ENCODE data around the gene NEK4.

The NEK4 gene

DNA sequence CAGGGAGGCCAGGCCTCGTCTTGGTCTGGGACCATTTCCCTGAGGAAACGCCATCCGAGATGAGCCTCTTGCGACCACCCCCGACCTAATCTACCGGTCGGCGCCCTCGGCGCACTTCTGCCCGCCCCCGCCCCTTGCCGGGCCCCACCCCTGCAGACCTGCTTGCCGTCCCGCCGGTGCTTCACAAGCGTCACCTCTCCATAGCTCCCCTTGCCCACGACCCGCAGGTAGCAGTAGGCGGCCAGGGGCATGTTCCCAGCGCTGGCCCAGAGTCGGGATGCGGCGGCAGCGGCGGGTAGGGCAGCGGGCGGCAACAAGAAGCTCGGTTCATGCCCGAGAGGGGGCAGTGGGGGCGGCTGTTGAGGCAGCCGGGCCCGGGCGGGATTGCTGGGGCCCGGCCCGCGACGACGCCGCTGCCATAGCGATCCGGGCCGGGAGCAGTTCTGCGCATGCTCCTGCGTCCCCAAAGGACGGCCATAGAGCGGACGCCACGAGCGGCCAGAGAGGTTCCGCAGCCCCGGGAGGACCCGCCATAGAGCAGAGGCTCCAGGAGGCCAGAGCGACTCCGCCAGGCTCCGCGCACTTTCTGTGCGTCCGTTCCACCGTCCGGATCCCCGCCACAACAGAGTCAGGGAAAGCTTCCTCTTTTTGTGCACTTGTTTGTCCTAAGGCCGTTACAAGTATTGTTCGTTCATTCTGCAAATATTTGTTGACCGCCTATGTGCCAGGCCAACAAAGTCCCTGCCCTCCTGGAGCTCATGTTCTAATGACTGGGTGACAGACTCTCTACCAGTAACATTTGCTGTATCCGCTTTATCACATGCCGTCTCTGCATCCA lies at the start of gene NEK4:
Gene NEK4, minus strand, starts transcription at position 445 of the 838 bp plus-strand sequence. Its CDS starts 194 bp downstream, at position 251.
- peak; percentile 92 to 93 for DNase-seq

DNA sequence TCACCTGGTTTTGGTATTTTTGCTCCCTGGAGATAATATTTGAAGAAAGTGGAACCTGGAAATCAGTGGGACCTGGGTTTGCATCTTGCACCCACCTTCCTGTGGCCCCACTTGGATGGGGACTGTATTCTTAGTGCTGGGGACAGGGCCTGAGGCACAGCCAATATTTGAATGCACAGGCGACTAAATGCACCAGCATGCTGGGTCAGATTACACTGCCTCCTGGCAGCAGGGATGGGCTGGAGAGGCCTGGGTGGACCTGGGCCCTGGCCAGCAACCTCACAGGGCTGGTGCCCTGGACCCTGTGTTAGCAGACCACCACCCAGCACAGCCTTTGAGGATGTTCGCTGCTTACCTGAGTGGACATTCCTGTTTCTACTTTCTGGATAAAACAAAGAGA lies 49.2 kb upstream of the NEK4 start:
- DNase-seq, result no peak

DNA sequence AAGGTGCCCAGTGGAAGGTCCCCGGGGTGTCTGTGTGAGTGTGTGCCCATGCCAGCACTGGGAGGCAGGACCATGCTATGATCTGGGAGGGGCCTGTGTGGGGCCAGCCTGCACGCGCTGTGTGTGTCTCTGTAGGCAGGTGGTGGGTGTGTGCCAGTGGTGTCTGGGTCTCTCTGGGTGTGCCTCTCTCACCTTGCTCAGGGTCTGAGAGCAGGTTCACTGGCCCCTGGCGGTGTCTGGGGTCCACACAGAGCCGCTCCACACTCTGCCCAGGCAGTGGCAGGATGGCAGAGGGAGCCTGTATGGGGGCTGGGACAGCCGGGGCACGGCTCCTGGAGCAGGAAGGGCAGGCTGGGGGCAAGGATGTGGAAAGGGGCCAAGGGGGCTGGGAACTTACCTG lies 47.1 kb upstream of the NEK4 start:
- DNase-seq, result no peak

DNA sequence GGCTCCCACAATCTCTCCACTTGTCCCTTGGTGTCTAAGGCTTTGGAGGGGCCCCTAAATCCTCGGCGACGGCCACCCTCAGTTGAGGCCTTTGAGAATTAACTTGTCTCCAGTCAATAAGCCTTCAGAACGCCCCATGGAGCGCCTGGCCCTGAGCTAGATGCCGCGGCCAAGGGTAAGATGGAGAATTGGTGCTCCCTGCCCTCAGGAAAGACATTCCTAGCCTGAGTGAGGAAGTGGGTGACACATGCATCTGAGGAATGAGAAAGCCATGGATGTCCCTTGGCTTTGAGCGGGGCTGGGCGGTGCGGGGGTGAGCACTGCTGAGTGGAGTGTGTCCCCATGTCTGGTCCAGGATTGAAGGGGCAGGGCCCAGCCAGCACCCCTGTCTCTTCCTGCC lies 46.5 kb upstream of the NEK4 start:
- no peak for DNase-seq

DNA sequence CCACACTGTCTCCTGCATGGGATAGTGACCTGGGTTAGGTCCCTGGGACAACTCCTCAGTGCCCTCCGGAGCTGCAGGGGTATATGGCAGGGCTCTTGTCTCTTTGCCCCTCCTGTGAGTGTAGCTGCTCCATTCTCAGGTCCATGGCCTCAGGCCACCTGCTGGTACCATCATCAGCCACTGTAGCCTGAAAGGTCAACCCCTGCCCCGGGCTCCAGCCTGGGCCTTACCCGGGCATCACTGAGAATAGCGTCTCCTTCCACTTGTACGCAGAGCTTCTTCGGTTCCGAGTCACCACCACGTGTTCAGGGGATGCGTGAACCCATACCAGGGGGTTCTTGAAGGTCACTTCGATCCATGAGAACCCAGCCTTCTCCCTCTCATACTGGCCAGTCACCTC lies 45.9 kb upstream of the NEK4 start:
- no peak for DNase-seq

DNA sequence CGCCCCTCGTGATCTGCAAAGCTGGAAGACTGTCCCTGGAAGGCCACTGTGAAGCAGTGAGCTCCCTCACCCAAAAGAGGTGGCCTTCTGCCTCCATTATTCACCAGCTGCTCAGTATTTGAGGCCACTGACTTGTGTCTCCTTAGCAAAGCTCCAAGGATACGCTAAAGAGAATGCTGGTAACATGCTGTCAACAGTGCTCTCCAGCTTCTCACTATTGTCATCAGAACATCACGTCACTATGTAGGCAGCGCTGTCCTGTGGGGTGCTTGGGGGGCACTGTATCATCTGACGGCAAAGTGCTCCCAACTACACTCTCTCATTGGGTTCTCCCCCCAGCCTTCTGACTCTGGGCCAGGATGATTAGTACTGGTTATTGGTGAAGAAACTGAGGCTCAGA lies 45.5 kb upstream of the NEK4 start:
- no peak for DNase-seq

DNA sequence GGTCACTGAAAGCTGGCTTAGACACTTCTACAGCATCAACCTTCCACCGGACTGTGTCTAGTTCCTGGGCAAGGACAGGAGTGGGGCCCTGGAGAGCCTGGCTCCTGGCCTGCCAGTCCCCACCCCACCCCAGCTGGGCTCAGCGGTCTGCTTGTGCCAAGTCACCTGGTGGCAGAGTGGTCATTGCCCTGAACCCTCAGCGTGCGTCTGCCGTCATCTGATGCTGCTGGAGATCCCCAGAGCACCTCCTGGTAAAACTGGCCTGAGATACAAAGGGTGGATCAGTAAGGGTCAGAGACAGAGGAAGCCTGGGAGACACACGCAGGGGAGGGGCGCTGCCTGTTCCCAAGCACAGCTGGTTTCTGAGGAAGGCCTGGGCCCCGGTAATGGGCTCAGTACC lies 43.1 kb upstream of the NEK4 start:
- no peak for DNase-seq

DNA sequence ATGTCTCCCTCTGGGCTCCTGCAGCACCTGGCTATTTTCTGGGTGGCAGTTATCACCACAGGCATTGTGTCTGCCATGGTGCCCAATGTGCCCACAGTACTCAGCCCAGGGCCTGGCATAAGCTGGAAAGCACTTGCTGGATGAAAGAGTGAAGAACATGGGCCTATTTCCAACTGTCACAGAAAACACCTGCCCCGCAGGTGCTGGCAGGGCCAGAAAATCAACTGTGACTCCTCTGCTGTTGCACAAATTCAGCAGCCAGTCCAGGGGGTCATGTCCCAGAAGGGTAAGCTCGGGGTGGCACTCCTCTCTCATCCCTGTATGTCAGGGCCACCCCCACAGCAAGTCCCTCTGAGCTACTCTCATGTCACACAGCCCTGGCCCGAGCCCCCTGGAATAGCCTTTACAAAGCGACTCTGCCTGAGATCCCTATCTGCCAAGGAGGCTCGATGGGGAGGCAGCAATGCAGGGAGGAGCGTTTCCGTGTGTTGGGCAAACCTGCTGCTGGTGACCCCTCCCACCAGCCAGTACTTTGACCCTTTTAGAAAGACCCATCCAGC lies 40.8 kb upstream of the NEK4 start:
- no peak for DNase-seq

DNA sequence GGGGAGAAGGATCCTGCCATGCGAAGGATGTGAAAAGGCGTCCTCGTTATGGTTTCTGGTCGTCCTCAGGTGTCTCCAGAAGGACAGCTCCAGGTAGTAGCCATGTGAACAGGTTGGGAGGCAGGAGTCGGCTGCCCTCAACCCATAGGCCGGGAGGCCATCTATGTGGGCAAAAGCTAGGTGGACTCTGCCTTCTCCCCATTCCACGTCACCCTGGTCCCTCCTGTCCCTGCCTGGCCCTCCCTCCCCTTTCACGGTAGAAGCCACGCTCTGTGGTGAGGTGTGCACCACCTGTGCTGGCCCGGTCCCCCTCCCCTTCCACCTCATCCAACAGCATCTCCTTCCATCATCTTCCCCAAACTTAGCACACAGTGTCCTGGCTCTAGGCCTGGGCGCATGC lies 40.2 kb upstream of the NEK4 start:
- DNase-seq, result no peak

DNA sequence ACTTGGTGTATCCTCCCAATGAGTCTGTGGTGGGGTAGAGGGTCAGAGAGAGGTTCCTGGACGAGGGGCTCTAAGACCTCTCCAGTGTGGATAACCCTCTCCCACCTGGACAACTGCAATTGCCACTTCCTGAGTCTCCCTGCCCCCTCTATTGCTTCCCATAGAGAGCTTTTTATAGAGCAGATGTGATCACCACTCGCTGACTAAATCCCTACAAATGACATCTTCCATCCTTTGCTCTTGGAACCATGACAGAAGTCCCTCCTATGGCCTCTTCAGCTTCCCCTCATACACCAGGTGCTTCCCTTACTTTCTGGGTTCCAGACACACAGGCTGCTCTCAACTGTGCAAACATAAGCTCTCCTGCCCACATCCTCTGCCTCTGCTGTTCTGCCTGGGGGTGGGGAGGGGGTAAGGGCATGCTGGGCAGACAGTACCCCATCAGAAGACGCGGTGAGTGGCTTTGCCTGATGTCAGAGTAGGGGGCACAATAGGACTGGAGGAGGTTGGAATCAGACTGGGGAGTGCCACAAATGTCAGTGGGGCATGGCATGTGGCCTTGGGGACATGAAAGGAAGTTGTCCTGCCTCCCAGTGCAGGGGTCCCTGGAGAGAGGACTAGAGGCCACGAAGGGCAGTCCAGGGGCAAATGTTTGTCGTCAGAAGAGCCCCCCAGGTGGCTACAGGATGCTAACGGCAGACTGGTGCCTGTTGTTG lies 39.1 kb upstream of the NEK4 start:
- no peak for DNase-seq

DNA sequence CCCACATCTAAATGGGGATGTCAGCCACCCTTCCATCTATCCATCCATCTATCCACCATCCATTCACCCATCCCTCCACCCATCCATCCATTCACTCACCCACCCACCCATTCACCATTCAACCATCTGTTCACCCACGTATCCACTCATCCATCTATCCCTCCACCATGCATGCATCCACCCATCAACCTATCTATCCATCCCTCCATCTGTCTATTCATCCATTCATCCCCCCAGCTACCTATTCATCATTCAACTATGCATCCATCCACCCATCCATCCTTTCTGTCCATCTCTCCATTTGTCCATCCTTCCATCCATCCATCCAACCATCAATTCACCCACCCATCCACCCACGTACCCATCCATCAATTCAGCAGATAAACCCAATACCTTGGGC lies 38.4 kb upstream of the NEK4 start:
- no peak for DNase-seq

DNA sequence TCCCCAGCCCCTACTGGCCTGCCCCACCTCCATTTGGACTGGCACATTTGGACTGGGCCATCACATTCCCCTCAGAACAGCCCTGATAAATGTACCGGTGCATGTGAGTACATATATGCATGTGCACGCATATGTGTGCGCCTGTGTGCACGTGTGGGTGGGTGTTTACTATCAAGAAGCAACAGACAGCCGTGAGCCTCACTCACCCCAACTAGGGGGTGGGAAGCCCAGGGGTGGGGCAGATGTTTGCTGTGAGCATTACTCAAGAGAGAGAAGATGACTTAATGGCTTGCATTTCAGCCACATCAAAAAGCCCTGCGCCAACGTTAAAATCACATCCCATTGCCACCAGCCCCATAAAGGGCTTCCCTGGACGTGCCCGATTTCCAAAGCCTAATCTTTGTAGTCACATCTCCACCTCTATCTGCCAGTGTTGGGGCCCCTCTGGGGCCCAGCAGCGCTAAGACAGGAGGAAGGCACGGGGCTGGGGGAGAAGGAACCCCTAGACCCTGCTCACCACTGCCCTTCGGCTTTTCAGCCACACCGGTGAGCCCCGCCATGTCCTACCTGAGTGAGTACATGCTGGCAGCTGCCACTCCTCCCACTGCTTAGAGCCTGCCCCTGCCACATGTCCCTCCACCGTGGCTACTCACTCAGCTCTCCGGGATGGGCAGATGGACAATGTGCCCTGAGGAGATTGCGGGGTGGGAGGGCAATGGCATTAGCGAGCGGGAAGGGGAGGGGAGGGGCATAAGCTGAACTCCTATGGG lies 34.7 kb upstream of the NEK4 start:
- no peak for DNase-seq

DNA sequence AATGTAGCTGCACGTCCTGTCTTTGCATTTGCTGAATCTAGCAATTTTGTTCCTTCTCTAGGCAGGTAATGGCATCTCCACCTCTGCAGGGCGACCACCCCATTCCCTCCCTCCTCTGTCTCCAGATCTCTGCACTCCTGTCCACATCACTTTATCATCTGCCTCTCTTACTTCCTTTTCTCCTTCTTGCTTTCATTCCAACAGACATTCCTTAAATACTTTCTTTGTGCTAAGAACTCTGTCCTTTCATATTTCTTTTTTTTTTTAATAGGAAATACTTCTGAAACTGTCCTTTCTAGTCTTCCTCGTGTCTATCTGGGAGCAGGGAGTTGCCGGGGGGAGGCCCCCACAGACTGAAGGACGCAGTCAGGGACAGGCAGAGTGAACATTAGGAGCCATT lies 31.1 kb upstream of the NEK4 start:
- no peak for DNase-seq

DNA sequence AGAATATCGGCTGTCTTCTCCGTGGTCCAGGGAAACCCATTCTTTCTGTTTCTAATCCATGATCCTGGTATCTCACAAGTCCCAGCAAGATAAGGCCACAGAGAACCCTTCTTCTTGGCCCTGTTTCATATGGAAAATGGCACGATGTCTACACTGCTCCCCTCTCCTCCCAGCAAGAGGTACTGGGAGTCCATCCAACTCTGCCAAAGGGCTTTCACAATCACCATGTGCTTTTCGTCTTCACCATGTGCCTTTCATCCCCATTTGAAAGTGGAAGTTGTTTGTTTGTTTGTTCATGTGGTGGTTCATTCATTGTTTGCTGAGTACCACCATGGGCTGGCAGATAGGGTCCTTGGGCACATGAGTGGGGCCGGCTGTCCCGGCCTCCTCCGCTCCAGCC lies 29.3 kb upstream of the NEK4 start:
- DNase-seq, result no peak

DNA sequence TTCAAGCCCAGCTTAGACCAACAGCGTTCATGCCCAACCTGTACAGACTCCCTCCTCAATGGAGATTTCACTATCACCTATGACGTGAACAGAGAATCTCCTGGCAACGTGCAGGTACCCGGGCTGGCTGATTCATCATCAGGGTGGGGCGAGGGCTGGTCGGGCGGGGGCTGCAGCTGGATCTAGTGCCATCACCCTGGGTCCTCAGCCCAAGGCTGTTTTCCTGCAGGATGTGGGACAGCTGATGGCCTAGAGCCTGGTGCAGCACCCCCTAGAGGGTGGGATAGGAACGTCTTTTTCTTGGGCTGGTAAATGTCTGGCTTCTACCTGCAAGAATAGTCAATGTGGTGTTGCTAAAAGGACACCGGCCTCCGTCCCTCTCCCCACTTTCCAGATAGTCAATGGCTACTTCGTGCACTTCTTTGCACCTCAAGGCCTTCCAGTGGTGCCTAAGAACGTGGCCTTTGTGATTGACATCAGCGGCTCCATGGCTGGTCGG lies 28.3 kb upstream of the NEK4 start:
- peak; percentile 44 to 47 for DNase-seq

DNA sequence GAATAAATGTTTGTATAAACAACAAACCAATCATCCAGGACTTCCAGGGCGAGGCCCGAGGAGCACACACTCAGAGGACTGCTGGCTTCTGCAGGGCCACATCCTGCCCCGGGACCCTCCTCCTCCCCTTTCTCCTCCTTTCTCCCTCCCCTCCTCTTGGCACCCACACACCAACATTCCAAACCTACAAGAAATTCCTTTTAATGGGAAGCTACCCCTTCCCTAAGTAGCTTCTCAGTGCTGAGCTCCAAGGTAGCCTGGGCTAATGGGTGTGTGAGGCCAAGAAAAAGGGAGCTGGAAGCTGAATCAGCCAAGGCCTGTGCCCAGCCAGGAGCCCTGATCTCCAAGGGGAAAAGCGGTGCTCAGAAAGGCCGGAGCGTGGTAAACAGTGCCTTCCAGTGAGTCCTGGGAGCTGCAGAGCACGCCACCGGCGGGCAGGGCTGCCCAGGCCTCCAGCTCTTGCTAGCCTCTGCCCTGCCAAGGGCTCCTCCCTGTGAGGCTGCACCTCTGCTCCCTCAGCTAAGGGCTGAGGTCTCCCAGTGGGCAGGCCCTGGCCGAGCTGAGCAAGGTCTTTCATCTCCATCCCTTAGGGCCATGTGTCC lies 27.7 kb upstream of the NEK4 start:
- DNase-seq, result no peak

DNA sequence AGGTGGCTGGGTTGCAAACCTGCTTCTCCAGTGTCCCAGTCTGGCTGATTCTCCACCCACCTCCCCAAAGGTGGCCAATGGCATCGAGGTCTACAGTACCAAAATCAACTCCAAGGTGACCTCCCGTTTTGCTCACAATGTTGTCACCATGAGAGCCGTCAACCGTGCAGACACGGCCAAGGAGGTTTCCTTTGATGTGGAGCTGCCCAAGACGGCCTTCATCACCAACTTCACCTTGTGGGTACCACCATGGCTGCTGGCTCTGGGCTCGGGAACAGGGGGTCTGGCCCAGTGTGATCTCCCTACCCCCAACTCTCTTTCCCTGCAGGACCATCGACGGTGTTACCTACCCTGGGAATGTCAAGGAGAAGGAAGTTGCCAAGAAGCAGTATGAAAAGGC lies 25.7 kb upstream of the NEK4 start:
- no peak for DNase-seq

DNA sequence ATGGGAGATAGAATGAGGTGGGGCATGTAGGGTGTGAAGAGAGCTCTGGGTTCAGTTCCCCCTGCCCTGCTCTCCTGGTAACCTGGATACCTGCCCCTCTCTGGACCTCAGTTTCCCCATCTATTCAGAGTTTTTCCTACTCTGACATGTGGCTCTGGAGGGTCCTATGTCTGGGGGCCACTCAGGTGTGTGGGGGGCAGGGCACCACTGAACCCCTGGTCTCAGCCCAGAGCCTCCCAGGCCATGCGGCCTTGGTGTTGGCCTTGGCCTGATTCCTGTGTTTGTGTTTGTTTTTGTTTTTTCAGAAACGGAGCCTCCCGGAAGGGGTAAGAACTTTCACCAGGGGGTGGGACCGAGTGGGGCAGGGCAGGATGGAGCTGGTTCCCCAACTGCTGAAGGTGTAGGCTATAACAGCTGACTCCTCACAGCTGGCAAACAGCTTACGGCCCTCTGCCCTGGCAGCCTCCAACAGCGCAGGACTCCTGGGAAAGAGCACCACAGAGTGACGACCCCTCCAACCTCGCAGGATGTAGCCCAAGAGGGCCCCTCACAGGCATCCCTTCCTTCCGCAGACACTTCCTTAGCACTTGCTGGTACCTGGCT lies 24.7 kb upstream of the NEK4 start:
- no peak for DNase-seq

DNA sequence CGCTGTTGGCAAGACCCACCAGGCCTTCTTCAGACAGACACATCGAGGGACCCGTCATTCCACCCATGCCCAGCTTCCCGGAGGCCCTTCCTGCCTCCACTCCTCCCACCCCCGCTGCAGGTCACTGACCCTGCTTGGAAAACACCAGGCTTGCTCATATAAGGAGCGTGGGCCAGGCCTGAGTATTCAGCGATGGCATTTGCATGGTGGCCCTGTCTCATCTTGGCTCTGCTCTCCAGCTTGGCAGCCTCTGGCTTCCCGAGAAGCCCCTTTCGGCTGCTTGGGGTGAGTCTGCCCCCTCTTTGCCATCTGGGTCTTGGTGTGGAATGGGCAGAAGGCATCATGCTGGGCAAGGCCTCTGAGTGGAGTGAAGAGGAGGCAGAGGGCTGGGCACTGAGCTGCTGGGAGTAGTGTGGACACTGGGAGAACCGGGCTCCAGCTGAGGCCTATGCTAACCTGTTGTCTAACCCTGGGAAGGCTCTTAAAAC lies 23.9 kb upstream of the NEK4 start, which contains the start of gene ITIH3:
Gene ITIH3, plus strand, starts transcription at position 185 of the 488 bp plus-strand sequence. Its CDS starts 8 bp downstream, at position 193.
- no peak for DNase-seq

DNA sequence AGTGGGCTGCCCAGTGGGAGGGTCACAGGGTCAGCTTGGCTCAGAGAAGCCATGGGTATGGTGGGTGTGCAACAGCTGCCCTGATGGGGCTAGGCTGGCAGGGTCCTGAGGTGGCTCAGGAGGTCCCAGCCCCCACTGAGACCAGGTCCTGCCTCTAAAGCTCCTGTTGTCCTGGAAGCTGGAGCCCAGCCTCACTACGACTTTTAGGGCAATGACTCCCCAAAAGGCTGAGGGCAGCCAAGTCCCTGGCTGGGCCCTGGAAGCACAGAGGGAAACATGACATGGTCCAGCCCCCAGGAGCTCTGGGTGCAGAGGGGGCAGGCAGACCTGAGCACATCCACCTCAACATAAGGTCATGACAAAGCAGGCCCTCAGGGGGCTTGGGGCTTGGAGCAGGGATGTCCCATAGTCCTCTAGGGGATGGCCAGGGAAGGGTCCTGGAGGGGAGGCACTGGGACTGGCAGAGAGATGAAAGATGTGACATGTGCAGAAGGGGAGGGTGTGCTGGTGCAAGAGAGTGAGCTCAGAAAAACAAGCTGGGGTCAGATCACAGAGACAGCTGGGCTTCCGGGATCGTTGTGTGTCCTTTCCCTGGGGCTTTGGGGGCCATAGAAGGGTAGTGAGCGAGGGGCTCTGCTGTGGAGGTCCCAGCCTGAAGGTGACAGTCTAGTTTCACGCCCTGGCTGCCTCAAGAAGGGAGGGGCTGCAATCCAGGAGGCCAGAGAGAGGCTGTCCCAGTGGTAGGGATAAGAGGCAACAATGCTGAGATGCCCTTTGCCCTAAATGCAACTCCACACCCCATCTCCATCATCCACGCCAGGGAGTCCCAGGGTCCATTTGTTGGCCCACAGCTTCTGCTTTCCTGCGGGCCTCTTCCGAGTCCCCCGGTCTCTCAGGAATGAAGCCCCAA lies 23.2 kb upstream of the NEK4 start:
- no peak for DNase-seq
